Hepatocyte (in vitro differentiated cells): ENCODE results near the gene DGKI. TPM values are rescaled to one million over a fixed set of nuclear protein-coding genes. Genes with fewer than 3 reads are reported as not detected.

Experiments used
- DNase-seq: peaks from one replicate; pipeline ENCODE4 v3.0.0-alpha.2; 2016; ENCODE audit warnings: low spot score
- H2AFZ ChIP-seq: fragments of 200-600 bp; sonication (generic); 2 replicates; pipeline ENCODE4 v1.6.0; 2016; ENCODE audit warnings: antibody characterized with exemption, mild to moderate bottlenecking
- H3K27ac ChIP-seq: fragments of 200-600 bp; sonication (generic); 2 replicates; pipeline ENCODE4 v1.5.1; 2016; ENCODE audit warnings: mild to moderate bottlenecking
- H3K27me3 ChIP-seq: fragments of 200-600 bp; sonication (generic); 2 replicates; pipeline ENCODE4 v1.6.1; 2016
- H3K36me3 ChIP-seq: fragments of 200-600 bp; sonication (generic); replicated peaks from 2 replicates; pipeline ENCODE4 v1.5.1; 2016; ENCODE audit warnings: low read depth; ENCODE audit not compliant: insufficient read depth
- H3K4me1 ChIP-seq: fragments of 200-600 bp; sonication (generic); 2 replicates; pipeline ENCODE4 v1.5.1; 2016; ENCODE audit warnings: mild to moderate bottlenecking, moderate library complexity; ENCODE audit not compliant: insufficient read depth
- H3K4me2 ChIP-seq: fragments of 200-600 bp; sonication (generic); 2 replicates; pipeline ENCODE4 v1.6.0; 2016
- H3K4me3 ChIP-seq: fragments of 200-600 bp; sonication (generic); 2 replicates; pipeline ENCODE4 v1.5.1; 2016; ENCODE audit warnings: mild to moderate bottlenecking
- H3K79me2 ChIP-seq: fragments of 200-600 bp; sonication (generic); 2 replicates; pipeline ENCODE4 v1.6.0; 2017; ENCODE audit warnings: mild to moderate bottlenecking
- H3K9me2 ChIP-seq: fragments of 200-600 bp; sonication (generic); replicated peaks from 2 replicates; pipeline ENCODE4 v1.6.0; 2017; ENCODE audit warnings: mild to moderate bottlenecking; ENCODE audit not compliant: insufficient read depth
- H3K9me3 ChIP-seq: fragments of 200-600 bp; sonication (generic); 2 replicates; pipeline ENCODE4 v1.5.1; 2016; ENCODE audit warnings: low read depth, mild to moderate bottlenecking
- H4K20me1 ChIP-seq: fragments of 200-600 bp; sonication (generic); 2 replicates; pipeline ENCODE4 v1.6.0; 2016; ENCODE audit warnings: mild to moderate bottlenecking; ENCODE audit not compliant: insufficient read depth, poor library complexity, severe bottlenecking
- EZH2 ChIP-seq: fragments of 200-600 bp; sonication (generic); IDR thresholded peaks from 2 replicates; pipeline ENCODE4 v1.6.1; 2016; ENCODE audit warnings: antibody characterized with exemption, mild to moderate bottlenecking, borderline replicate concordance
- EZH2phosphoT487 ChIP-seq: fragments of 200-600 bp; sonication (generic); IDR thresholded peaks from one replicate; pipeline ENCODE4 v1.6.1; 2018; ENCODE audit warnings: antibody characterized with exemption, mild to moderate bottlenecking, low read depth, moderate library complexity; ENCODE audit not compliant: unreplicated experiment, severe bottlenecking
- WGBS: methylation state at CpG from one replicate; pipeline ENCODE4 v1.1.6; 2016; ENCODE audit warnings: low lambda C conversion rate; ENCODE audit errors: missing lambda C conversion rate; 5-methylcytosine and 5-hydroxymethylcytosine counted together
- polyA plus RNA-seq: library from polyadenylated mRNA; unstranded; fragments of >200 nt; fragmentation: Nextera tagmentation; extraction: Ambion mirVana; gene quantifications from 2 replicates; pipeline ENCODE4 v1.2.1, GENCODE V29; 2016
- total RNA-seq: library from RNA; depleted of rRNA; stranded (reverse); fragments of >200 nt; gene quantifications from 2 replicates; pipeline ENCODE4 v1.2.3, GENCODE V29; 2014
- TF ChIP-seq, protein P1 (sequence below): fragments of 200-600 bp; sonication (generic); IDR thresholded peaks from 2 replicates; pipeline ENCODE4 v1.5.1; 2016; ENCODE audit warnings: antibody characterized with exemption, mild to moderate bottlenecking; ENCODE audit not compliant: poor library complexity

The DGKI gene
- total and polyA plus RNA-seq, 2 experiments from 2014 or later: 0.47 to 1.8 TPM

DNA sequence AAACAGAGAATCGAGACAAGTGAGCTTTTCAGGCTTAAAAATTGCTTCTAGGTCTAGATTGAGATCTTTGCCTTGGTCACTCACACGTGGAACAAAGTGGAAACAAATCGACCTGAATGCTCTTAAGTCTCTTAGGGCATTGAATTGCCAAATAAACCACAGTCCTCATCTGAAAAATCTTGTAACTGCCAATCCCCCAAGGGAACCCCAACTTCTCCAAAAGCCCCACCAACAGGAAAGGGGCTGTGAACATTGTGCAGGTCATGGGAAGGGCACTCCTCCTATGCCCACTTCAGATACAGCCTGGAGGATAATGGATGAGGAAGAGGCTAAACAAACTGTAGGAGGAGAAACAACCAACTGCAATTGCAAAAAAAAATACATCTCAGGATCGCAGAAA lies 91.3 kb downstream of the DGKI start:
- H3K27me3 ChIP-seq: peaks cover 9% of the 10 kb centered on the region
- WGBS: 89% methylated on average over 4 of the region's 4 CpGs
- H4K20me1 ChIP-seq: no peaks in the 10 kb centered on the region
- TF ChIP-seq EZH2: no peak
- no peak for TF ChIP-seq EZH2phosphoT487
- TF ChIP-seq, protein P1, sequence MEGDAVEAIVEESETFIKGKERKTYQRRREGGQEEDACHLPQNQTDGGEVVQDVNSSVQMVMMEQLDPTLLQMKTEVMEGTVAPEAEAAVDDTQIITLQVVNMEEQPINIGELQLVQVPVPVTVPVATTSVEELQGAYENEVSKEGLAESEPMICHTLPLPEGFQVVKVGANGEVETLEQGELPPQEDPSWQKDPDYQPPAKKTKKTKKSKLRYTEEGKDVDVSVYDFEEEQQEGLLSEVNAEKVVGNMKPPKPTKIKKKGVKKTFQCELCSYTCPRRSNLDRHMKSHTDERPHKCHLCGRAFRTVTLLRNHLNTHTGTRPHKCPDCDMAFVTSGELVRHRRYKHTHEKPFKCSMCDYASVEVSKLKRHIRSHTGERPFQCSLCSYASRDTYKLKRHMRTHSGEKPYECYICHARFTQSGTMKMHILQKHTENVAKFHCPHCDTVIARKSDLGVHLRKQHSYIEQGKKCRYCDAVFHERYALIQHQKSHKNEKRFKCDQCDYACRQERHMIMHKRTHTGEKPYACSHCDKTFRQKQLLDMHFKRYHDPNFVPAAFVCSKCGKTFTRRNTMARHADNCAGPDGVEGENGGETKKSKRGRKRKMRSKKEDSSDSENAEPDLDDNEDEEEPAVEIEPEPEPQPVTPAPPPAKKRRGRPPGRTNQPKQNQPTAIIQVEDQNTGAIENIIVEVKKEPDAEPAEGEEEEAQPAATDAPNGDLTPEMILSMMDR: no peak
- no peaks in the 10 kb centered on the region for H3K4me1 ChIP-seq
- no peak overlapping the region for H3K4me2 ChIP-seq
- no peaks in the 10 kb centered on the region for H3K36me3 ChIP-seq
- no peaks in the 10 kb centered on the region for H3K79me2 ChIP-seq
- no peaks in the 10 kb centered on the region for H3K9me2 ChIP-seq
- H3K27ac ChIP-seq: no peak overlapping the region
- no peaks in the 10 kb centered on the region for H3K9me3 ChIP-seq
- no peak overlapping the region for H2AFZ ChIP-seq
- DNase-seq: no peak
- no peak overlapping the region for H3K4me3 ChIP-seq

DNA sequence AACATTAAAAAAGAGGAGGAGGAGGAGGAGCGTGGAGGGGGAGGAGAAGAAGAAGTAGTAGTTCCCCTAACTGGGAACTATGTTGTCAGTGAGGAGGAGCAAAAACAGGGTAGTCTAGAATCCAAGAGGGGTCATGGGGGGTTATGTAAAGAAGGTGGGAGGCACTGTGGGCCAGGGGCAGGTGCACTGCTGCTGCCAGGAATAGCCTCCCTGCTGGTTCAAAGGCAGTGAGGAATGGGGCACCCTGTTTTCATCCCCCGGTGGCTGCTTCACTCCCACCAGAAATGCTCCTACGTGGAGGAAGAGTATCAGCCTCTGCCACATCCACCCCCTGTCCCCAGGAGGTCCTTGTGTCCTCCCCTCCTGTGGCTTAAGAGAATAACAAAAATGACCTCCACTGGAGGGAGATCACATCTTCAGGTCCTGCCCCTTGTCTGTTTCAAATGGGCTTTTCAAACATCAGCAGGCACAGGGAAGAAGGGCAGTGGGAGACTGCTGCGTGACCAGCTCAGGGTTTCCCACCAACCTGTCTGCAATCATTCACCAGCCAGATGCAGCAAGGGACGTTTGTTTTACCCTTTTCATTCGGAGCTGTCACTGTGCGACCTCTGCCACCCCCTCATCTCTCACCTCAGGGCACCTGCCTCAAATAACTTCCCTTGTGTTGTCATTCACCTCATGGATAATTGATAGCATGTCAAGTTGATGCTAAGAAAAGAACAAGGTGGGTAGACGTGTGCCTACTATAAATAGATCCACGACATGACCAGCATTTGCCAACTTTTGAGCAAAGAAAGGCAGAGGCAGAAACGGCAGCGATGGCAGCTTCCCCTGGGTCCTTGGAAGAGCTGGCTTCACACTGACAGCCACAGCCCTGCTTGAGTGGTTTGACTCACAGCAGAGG lies 92.6 kb downstream of the DGKI start:
- Histone ChIP-seq H3K79me2 (no peaks in the 10 kb centered on the region), H3K4me2 (no peak overlapping the region), H2AFZ (no peak overlapping the region), H3K27ac (no peak overlapping the region), H3K4me3 (no peak overlapping the region), H3K4me1 (no peaks in the 10 kb centered on the region), H3K9me3 (no peaks in the 10 kb centered on the region), H3K36me3 (no peaks in the 10 kb centered on the region), H3K9me2 (no peaks in the 10 kb centered on the region), H4K20me1 (no peaks in the 10 kb centered on the region), H3K27me3 (peaks cover 9% of the 10 kb centered on the region)
- TF ChIP-seq, protein P1: no peak
- TF ChIP-seq EZH2 (no peak), EZH2phosphoT487 (no peak)
- no peak for DNase-seq
- WGBS: 33% methylated on average over 11 of the region's 11 CpGs

DNA sequence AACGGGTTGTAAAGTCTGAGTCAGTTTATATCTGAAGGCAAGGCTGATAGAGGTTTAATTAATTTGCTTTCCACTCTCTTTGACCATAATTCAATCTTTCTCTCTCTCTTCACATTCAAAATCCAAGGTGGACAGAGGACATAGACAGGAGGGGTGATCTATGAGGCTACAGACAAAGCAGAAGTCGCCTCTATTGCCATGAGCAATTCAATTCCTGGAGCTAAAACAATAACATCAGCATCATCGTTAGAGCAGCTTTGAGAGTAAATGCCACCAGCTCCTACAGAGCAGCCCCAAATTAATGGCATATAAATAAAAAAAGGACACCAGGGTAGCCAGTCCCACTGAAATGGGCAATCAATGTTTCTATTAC lies 93.2 kb downstream of the DGKI start:
- H3K4me1 ChIP-seq: no peaks in the 10 kb centered on the region
- H3K27me3 ChIP-seq: peaks cover 9% of the 10 kb centered on the region
- H3K9me3 ChIP-seq: no peaks in the 10 kb centered on the region
- H3K9me2 ChIP-seq: no peaks in the 10 kb centered on the region
- no peaks in the 10 kb centered on the region for H3K79me2 ChIP-seq
- no peaks in the 10 kb centered on the region for H3K36me3 ChIP-seq
- no peak overlapping the region for H3K4me2 ChIP-seq
- H3K4me3 ChIP-seq: no peak overlapping the region
- H4K20me1 ChIP-seq: no peaks in the 10 kb centered on the region
- 57% methylated on average over 3 of the region's 3 CpGs for WGBS
- no peak for DNase-seq
- TF ChIP-seq EZH2phosphoT487 (no peak), EZH2 (no peak)
- TF ChIP-seq, protein P1: no peak
- no peak overlapping the region for H2AFZ ChIP-seq
- H3K27ac ChIP-seq: no peak overlapping the region
